ENCODE measurements around the gene NRG3. TPM values are rescaled to one million over a fixed set of nuclear protein-coding genes. Genes with fewer than 3 reads are reported as not detected.

The NRG3 gene
- total RNA-seq, 4 donors from 2014 or later, result under 0.01 to 0.65 (median 0.17) TPM

GRCh38 chr10:82171899-82172298 is 296.9 kb downstream of the NRG3 start:
- WGBS, result 83% methylated on average over 3 of the region's 3 CpGs
- no peaks in the 10 kb centered on the region for H3K4me1 ChIP-seq
- H3K27ac ChIP-seq (replicated peaks in 1 of 4), result no peak overlapping the region
- H3K36me3 ChIP-seq, result no peaks in the 10 kb centered on the region
- H3K27me3 ChIP-seq, result no peaks in the 10 kb centered on the region
- H3K4me3 ChIP-seq, result no peak overlapping the region
- DNase-seq (ENCODE audit: extremely low spot score), result no peak
- TF ChIP-seq EP300 (IDR thresholded peaks at IDR 0.05) (no peak), POLR2AphosphoS5 (IDR thresholded peaks at IDR 0.05) (no peak), POLR2A (IDR thresholded peaks at IDR 0.05; ENCODE audit: low read depth) (no peak)
- TF ChIP-seq, protein P1, sequence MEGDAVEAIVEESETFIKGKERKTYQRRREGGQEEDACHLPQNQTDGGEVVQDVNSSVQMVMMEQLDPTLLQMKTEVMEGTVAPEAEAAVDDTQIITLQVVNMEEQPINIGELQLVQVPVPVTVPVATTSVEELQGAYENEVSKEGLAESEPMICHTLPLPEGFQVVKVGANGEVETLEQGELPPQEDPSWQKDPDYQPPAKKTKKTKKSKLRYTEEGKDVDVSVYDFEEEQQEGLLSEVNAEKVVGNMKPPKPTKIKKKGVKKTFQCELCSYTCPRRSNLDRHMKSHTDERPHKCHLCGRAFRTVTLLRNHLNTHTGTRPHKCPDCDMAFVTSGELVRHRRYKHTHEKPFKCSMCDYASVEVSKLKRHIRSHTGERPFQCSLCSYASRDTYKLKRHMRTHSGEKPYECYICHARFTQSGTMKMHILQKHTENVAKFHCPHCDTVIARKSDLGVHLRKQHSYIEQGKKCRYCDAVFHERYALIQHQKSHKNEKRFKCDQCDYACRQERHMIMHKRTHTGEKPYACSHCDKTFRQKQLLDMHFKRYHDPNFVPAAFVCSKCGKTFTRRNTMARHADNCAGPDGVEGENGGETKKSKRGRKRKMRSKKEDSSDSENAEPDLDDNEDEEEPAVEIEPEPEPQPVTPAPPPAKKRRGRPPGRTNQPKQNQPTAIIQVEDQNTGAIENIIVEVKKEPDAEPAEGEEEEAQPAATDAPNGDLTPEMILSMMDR (IDR thresholded peaks at IDR 0.05), result no peak
- no peaks in the 10 kb centered on the region for H3K9me3 ChIP-seq
- intact Hi-C loops (cut with DNase I), result no loop called here

DNA sequence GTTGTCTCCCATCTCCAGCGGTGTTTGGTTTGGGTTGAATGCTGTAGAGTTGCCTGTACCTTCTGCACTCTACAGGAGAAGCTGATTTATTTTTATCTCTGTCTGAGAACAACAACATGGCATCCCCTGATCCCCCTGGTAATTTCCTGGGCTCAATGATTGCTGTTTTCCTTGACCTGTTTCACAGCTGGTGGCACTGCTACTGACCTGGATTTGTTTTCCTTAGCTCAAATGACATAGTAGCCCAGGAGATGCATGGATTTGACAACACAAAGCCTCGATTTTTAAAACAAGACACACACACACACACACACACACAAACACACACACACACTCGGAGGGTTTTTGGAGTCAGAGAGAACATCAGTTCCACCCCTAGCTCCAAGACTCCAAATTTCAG is 301.6 kb downstream of the NRG3 start:
- Histone ChIP-seq H3K9me3 (no peaks in the 10 kb centered on the region), H3K4me3 (no peak overlapping the region), H3K36me3 (no peaks in the 10 kb centered on the region), H3K27ac (replicated peaks in 1 of 4) (no peak overlapping the region), H3K4me1 (no peaks in the 10 kb centered on the region), H3K27me3 (no peaks in the 10 kb centered on the region)
- DNase-seq (ENCODE audit: extremely low spot score), result no peak
- intact Hi-C loops (cut with DNase I), result no loop called here
- 45% methylated on average over 3 of the region's 3 CpGs for WGBS
- TF ChIP-seq EP300 (IDR thresholded peaks at IDR 0.05) (no peak), POLR2A (IDR thresholded peaks at IDR 0.05; ENCODE audit: low read depth) (no peak), POLR2AphosphoS5 (IDR thresholded peaks at IDR 0.05) (no peak)
- TF ChIP-seq, protein P1 (IDR thresholded peaks at IDR 0.05), result no peak

DNA sequence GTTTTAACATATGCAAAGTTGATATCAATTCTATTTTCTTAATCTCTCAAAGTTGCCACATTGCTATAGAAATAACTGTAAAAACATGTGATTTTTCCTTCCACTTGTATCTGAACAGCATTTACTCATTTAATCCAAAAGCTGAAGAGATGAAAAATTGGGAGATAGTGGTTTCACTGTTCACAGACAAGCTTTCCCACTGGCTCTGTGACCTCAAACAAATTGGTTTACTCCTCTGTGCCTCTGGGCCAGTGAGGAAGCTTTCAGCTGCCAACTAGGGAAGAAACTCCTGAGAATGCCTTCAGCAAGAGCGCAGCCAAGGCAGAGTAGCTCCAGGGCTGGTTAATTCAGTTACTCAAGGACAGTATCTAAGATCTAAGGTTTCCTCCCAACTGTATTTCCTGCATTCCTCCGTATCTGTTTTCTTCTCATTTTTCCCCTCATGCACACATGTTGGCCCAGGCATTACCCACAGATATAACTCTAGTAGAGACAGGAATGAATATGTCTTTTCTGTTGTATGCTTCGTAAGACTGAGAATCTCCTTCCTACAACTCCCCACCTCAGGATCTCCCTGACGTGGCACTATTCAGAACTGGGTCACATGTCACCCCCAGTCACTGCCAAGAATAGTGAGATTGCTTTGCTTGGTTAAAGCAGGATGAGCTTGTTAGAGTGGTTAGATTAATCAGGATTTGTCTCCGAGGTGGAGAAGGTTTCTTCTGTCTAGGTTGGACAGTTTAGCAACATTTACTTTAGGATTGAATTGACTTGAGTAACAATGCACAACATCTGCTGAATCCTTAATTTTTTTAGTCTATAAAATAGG is 315.7 kb downstream of the NRG3 start:
- Histone ChIP-seq H3K27ac (replicated peaks in 1 of 4) (no peak overlapping the region), H3K9me3 (no peaks in the 10 kb centered on the region), H3K4me1 (no peaks in the 10 kb centered on the region), H3K36me3 (no peaks in the 10 kb centered on the region), H3K27me3 (no peaks in the 10 kb centered on the region), H3K4me3 (no peak overlapping the region)
- no peak for DNase-seq (ENCODE audit: extremely low spot score)
- TF ChIP-seq, protein P1 (IDR thresholded peaks at IDR 0.05), result no peak
- TF ChIP-seq POLR2AphosphoS5 (IDR thresholded peaks at IDR 0.05) (no peak), POLR2A (IDR thresholded peaks at IDR 0.05; ENCODE audit: low read depth) (no peak)
- intact Hi-C loops (cut with DNase I), result no loop called here
- 76% methylated on average over 5 of the region's 5 CpGs for WGBS

DNA sequence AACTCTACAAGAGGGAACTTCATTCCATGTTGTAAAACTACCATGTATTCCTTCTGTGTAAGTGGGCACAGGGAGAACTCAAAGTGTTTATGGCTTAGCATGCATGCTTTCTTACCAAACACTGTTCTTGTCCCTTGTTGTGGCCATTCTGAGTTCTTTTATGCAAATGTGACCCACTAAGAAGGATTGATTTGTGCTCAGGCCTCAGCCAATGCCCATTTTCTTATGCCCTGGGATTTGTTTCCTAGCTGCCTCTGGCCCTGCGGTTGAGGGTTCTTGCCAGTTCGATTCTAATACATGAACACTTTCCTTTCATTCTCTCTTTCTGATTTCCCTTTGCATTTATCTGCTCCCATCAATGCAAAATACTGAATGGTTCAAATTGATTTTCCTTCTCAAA is 316.7 kb downstream of the NRG3 start:
- Histone ChIP-seq H3K27ac (replicated peaks in 1 of 4) (no peak overlapping the region), H3K36me3 (no peaks in the 10 kb centered on the region), H3K4me1 (no peaks in the 10 kb centered on the region), H3K9me3 (no peaks in the 10 kb centered on the region), H3K4me3 (no peak overlapping the region), H3K27me3 (no peaks in the 10 kb centered on the region)
- no peak for DNase-seq (ENCODE audit: extremely low spot score)
- intact Hi-C loops (cut with DNase I), result no loop called here
- TF ChIP-seq EP300 (IDR thresholded peaks at IDR 0.05), result no peak
- no peak for TF ChIP-seq POLR2A (IDR thresholded peaks at IDR 0.05; ENCODE audit: low read depth)
- 80% methylated on average over 2 of the region's 2 CpGs for WGBS

- 80% methylated on average over 2 of the region's 2 CpGs for WGBS
- no peak overlapping the region for H3K27ac ChIP-seq (replicated peaks in 1 of 4)
- no peaks in the 10 kb centered on the region for H3K9me3 ChIP-seq
- no peak overlapping the region for H3K4me3 ChIP-seq
- TF ChIP-seq POLR2AphosphoS5 (IDR thresholded peaks at IDR 0.05), result no peak
- TF ChIP-seq, protein P1 (IDR thresholded peaks at IDR 0.05), result no peak
- TF ChIP-seq EP300 (IDR thresholded peaks at IDR 0.05), result no peak
- no peak for TF ChIP-seq POLR2A (IDR thresholded peaks at IDR 0.05; ENCODE audit: low read depth)
- H3K27me3 ChIP-seq, result no peaks in the 10 kb centered on the region
- no peaks in the 10 kb centered on the region for H3K4me1 ChIP-seq
- no peak for DNase-seq (ENCODE audit: extremely low spot score)
- intact Hi-C loops (cut with DNase I), result no loop called here
- H3K36me3 ChIP-seq, result no peaks in the 10 kb centered on the region
These were observed 317.7 kb downstream of the NRG3 start for GRCh38 chr10:82192665-82193064.

Data from esophagus muscularis mucosa (tissue), 4 donors.